ENCODE measurements around the gene TMEM45A. TPM values are rescaled to one million over a fixed set of nuclear protein-coding genes. Genes with fewer than 3 reads are reported as not detected.
"Not testable (repeated sequence)": the region's sequence is repeated elsewhere in the genome, so short reads cannot be mapped to it uniquely, and the experiment has no call there.

The TMEM45A gene
- polyA plus RNA-seq, 12 donors = 14.1 to 50.3 (median 20.5) TPM; not detected in 1

GRCh38 chr3:100480081-100480480 lies 12.3 kb upstream of the TMEM45A start:
- DNase-seq = no peak

- no peak for DNase-seq
Measured at GRCh38 chr3:100482176-100482575, 10.2 kb upstream of the TMEM45A start.

DNA sequence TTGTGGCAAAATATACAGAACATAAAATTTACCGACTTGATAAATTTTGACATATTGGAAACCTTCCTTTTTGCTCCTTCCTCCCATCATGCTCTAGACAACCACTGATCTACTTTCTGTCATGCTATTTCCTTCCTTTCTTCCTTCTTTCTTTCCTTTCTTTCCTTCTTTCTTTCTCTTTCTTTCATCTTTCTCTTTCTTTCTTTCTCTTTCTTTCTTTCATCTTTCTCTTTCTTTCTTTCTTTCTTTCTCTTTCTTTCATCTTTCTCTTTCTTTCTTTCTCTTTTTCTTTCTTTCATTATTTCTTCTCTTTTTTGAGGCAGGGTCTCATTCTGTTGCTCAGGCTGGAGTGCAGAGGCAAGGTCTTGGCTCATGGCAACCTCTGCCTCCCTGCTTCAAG lies 8.9 kb upstream of the TMEM45A start:
- no peak for DNase-seq

DNA sequence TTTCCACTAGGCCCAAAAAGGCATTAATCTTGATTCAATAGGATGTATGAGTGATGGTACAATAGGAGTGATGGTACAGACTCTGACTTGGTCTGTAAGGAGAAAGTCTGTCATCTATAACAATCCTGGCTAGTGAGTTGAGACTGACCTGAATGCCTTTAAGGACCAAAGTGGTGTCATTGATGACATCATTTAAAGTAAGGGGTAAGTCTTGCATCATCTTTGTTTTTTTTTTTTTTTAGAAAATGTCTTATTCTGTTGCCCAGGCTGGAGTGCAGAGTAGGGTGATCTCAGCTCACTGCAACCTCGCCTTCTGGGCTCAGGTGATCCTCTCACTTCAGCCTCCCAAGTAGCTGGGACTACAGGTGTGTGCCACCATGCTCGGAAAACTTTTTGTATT lies 5.6 kb upstream of the TMEM45A start:
- no peak for DNase-seq

DNA sequence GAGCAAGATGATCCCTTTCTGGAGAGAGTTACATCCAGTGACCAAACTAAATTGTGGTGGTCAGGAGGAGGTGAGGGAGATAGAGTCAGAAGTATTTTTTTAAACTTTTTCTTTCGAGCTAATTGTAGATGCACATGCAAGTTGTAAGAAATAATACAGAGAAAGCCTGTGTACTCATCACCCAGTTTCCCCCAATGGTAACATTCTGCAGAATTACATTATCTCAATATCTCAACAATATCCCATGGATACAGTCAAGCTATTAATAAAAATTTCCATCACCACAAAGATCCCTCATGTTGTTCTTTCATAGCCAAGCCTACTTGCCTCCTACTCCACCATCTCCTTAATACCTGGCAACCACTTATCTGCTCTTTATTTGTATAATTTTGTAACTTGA lies 3.3 kb upstream of the TMEM45A start:
- DNase-seq = no peak

- DNase-seq = no peak
Measured at GRCh38 chr3:100496711-100497261, 4.4 kb downstream of the TMEM45A start.

- no peak for DNase-seq
Measured at GRCh38 chr3:100499651-100500050, 7.2 kb downstream of the TMEM45A start.

DNA sequence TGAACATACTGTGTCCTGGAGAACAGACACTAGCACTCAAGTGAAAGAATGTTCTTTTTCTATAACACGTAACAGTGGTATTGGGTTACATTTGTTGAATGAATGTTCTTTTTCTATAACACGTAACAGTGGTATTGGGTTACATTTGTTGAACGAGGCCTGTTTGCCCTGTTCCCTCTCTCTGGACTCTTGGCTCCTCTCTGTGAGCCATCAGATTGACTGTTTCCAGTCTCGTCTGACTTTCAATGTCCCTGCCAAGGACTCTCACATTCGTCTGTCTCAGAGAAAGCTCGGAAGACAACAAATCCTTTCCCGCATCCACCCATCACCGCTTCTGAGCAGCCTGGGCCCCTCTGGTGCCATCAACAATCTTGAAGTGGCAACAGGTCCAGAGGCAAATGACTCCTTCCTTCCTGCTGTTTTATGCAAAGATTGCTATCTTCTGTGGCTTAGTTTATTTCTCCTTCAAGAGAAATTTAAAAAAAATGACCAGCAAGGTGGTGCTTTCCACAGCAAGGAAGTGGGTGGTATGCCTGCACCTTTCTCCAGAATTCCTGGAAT lies 8.0 kb downstream of the TMEM45A start:
- DNase-seq = no peak

- no peak for DNase-seq
Measured at GRCh38 chr3:100503448-100503847, 11.0 kb downstream of the TMEM45A start.

- no peak for DNase-seq
Measured at GRCh38 chr3:100506355-100506754, 13.9 kb downstream of the TMEM45A start.

DNA sequence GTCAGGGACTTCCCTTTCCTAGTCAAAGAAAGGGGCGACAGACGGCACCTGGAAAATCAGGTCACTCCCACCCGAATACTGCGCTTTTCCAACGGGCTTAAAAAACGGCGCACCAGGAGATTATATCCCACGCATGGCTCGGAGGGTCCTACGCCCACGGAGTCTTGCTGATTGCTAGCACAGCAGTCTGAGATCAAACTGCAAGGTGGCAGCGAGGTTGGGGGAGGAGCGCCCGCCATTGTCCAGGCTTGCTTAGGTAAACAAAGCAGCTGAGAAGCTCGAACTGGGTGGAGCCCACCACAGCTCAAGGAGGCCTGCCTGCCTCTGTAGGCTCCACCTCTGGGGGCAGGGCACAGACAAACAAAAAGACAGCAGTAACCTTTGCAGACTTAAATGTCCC lies 17.4 kb downstream of the TMEM45A start:
- not testable (repeated sequence) for DNase-seq

- DNase-seq = no peak
Measured at GRCh38 chr3:100516232-100516631, 23.8 kb downstream of the TMEM45A start.

DNA sequence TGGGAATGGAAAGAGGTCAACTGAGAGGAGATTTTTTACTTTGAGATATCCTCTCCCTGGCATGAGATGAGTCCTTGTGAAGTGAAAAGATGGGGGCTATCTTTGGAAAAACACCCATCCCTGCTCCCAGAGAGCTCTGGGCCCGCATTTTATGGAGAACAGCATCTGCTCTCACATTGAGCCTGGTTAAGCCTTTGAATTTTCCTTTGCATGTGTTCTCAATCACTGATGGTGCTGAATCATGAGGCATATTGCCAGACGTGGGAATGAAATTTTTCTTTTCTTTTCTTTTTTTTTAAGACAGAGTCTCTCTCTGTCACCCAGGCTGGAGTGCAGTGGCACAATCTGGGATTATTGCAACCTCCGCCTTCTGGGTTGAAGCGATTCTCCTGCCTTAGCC lies 24.4 kb downstream of the TMEM45A start:
- DNase-seq = peak; percentile 10

GRCh38 chr3:100517276-100517675 lies 24.9 kb downstream of the TMEM45A start:
- no peak for DNase-seq

DNA sequence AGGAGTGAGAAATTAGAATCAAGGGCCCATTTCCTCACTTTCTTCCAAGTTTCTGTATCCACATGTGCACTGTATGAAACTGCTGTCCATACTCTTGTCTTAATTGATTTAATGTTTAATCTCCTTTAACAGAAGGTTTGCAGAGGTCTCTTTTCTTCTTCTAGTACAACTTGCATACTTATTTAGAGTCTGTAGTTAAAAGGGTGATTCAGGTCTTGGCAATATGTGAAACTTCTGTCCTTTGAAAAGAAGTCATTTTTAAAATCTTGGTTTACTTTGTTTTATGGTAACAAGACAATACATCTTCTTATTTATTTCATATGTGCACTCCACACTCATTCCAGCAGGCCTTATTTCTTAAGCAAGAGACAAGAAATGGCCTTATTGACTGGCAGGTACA lies 25.8 kb downstream of the TMEM45A start:
- DNase-seq = no peak

DNA sequence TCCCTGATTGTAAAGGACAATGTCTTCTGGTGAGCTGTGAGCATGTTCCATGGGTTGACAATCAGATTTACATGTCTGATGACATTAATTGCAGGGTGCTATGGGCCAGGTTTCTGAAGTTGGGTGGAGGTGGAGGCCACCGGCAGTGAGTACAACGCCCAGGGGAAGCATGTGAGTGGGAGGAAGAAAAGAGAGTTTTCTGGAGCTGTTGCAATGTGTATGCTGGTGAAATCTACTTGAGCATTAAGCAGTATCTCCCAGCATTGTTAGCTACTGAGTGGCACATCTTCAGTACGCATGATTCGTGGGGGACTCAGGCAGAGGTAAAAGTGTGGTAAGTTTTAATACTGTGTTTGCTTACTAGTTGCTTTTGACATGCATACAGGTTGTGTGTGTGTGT lies 26.6 kb downstream of the TMEM45A start:
- no peak for DNase-seq

DNA sequence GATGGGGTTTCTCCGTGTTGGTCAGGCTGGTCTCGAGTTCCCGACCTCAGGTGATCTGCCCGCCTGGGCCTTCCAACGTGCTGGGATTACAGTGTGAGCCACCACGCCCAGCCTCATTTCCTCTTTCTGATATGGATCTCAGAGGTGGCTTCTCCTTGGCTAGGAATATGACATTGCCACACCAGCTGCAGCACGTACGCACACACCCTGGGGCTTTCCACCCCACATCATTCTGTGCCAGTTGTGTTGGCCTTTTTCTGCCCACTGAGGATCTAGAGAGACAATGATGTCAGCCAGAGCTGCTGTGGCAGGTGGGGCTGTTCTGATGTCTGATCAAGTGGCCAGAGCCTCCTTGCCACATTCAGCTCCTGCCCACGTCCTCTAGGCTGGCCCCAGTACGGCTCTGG lies 29.0 kb downstream of the TMEM45A start:
- no peak for DNase-seq

DNA sequence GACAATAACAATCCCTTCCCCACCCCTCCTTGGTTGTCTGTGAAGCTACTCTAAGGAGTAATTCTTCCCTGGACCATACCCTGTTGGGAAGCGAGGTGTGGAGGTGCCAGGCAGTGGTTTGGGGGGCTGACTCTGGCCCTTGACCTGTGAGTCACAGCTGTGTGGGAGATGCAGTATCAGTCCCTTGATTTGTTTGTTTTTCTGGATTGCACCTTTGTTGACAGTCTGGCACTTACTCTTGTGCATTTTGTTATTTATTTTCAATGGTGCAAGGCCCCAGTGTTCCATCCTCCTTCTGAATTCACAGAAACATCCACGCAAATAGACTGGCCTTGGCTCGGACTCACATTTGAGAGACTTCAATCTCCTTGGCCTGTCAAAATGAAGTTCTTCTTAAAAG lies 29.7 kb downstream of the TMEM45A start:
- DNase-seq = no peak

DNA sequence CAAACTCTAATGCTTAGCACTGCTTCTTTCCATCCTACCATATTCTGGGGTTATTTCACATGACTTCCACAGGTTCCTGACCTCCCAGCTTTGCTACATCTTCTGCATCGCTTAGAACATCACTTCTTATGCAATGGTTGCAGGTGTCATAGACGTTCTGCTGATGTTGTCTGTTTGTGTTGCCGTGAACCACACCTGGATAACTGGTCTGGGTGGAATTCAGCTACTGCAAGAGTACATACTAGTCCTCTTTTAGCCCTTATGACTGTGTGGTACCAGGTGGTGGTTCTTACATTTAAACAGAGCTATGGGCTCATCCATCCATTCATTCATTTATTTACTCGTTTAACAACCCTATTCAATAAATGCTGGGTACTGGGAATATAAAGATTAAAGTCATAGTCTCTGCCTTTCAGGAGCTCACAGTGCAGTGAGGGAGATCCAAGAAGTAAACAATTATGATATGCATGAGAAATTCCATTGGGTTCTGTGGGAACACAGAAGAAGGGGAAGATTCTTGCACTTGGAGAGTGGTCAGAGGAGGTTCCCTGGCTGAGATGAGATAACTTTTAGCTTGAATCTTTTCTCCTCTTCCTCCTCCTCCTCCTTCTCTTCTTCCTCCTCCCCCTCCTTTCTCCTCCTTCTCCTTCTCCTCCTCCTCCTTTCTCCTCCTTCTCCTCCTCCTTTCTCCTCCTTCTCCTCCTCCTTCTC lies 30.8 kb downstream of the TMEM45A start:
- DNase-seq = no peak

DNA sequence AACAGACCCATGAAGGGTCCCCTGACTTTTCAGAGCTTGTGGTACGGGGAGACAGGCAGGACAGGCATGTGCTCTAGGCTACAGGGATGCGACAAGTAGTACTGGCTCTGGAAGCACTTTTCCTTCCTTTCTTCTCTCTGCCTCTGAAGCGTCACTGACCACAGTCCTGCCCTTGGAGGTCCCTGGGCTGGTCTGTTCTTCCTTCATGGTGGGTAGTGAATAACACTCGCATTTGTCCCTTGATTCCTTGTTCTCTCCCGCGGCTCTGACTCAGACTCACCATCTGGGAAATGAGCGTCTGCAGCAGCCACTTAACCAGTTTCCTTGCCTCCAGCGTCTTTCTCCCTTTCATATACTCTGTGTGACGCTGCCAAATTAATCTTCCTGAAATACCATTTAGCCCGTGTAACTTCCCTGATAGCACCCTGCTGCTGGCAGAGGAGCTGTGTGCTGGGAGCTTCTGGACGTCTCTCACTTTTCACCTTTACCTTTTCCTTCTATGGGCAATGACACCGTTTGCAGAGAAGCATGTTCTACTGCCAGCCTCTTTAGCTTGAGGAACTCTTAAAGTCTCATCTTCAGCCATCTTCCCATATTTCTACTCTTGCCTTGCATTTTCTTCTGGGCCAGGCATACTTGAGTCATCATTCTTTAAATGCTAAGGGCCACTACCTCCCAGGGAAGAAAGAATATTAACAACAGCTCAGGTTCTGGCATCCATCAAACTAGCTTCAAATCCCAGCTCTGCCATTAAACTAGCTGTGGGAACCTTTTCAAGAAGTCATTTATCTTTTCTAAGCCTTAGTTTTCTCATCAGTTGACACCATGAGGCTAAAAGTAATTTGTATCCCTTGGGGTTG lies 33.6 kb downstream of the TMEM45A start:
- DNase-seq = no peak

DNA sequence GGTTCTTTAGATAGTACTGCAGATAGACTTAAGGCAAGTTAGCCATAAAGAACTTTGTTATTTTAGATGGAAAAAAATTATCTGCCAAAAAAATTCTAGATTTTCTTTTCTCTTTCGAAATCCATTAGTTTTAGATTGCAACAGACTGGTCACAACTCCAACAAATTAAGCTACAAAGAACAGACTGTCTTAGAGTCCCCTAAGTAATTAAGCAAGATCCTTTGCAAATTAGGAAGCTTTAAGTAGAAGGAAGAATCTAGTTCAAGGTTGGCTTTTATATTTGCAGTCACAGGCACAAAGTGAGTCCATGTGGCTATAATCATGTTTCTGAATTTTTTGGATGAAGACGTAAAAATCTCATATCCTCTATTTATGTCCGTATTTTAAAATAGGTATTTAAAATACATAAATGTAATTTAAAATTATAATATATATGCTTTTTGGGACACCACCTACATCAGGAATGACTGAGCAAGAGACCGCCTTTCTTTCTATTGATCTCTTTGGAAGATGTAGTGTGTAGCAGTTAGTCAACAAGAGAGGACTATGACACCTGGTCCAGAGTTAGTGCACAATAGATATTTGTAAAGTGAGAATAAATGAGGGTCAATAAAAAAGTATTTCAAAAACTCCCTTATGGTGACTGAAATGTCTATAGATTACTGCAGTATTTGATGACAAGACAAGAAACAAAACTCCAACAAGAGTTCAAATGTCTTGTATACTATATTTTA lies 34.4 kb downstream of the TMEM45A start:
- DNase-seq = no peak

DNA sequence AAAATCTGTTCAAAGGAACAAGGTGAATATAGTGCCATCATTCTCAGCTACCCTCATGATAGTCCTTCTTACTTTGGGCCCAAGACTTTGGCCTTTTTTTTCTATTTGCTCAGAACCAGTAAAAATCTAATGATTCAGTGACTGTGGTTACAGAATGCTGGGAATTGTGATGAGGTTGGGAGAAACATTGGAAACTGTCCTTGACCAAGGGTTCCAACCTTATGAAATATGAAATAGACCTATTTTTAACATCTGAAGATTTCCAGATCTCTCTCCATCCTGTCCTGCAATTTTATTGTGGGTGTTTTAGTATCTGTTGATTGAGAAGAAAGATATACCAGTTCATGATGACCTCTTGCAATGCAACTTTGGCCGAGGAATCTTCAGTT lies 34.9 kb downstream of the TMEM45A start:
- DNase-seq = no peak
